CD4-positive, alpha-beta T cell treated with Interferon gamma for 1 hour (primary cell): ENCODE data around the gene ANG.

Experiments
- DNase-seq: peaks from one replicate; pipeline ENCODE4 v3.0.0-alpha.2; 2020

ANG gene

DNA sequence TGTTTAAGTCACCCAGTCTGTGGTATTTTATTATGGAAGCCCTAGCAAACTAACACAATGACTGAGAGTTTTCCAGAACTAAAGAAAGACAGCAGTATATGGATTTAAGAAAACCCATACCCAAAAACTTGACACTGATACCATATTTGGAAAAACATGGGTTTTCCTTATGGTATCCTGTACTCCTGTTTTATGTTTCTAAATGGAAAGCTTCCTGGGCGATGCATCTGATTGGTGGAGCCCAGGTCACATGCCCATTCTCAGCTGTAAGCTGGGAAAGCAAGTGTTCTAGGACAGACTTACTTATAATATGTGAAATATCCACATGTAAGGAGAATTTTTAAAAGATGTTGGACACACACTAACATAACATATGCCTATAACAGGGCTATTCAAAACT is 8.7 kb upstream of the ANG start:
- no peak for DNase-seq

- no peak for DNase-seq
These were observed 8.2 kb upstream of the ANG start for GRCh38 chr14:20680363-20680762.

- DNase-seq, result peak; percentile 70
These were observed 7.7 kb upstream of the ANG start for GRCh38 chr14:20680843-20681347.

DNA sequence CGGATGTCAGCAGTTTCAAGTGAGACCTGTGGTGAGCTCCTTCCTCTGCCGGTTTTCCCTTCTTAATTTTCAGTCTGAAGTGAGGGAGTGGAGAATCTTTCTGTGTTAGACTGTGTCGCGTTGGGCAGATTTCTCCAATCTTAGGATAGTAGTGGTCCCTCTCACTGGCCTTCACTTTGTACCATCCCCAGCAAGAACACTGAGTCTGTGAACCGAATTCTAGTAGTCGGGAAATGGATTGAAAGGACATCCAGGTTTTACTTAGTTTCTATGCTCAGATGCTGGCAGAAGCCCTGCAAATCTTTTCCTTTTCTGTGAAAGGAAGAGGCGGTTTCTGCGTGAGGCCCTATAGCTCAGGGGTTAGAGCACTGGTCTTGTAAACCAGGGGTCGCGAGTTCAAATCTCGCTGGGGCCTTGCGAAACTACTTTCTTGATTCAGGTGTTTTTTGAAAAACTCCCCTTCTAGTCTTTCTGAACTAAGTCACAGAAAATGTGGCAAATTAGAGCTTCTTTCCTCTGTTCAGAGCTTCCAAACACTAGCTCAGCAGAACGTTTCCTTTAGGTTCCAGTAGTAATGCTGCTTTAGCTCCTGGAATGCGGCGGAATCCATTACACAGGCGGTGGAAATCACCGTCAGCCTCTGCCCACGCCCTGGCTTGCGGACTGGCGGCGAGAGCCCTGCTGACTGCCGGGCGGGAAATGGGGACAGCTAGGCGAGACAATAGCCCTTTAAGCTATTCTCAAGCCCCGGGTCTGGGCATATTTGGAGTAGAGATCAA is 7.0 kb upstream of the ANG start:
- DNase-seq, result peak; percentile 88

- DNase-seq, result no peak
These were observed 6.5 kb upstream of the ANG start for GRCh38 chr14:20682127-20682434.

DNA sequence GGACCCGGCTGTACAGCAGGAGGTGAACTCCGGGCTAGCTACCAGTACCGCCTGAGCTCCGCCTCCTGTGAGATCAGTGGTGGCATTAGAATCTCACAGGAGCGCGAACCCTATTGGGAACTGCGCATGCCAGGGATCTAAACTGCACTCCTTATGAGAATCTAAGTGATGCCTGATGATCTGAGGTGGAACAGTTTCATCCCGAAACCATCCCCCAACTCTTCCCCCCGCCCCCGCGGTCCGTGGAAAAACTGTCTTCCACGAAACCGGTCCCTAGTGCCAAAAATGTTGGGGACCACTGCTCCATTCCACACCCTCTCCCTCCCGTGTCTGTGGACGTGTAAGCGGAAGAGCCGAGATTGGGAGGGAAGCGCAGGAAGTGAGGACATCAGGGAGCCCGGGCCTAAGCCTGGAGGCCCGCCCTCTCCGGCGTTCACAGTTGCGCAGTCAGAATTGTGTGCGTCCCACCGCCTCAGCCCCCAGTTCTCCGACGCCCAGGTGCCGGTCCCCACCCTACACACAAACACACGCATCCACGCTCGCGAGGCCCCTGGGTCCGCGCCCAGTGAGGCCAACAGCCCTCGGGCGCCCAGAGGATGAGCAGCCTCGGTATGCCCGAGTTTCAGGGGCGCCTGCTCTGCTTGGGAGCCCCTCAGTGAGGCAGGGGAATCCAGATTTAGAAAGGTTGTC is 6.0 kb upstream of the ANG start:
- DNase-seq, result peak; percentile 86

- peak; percentile 84 for DNase-seq
These were observed 5.3 kb upstream of the ANG start for GRCh38 chr14:20683125-20683890.

GRCh38 chr14:20683891-20684661 is 4.5 kb upstream of the ANG start, which contains the start of gene RNASE4:
Gene RNASE4 (plus strand): TSS chr14:20684560. CDS start chr14:20699372, 14,812 bp downstream.
- peak; percentile 82 for DNase-seq

DNA sequence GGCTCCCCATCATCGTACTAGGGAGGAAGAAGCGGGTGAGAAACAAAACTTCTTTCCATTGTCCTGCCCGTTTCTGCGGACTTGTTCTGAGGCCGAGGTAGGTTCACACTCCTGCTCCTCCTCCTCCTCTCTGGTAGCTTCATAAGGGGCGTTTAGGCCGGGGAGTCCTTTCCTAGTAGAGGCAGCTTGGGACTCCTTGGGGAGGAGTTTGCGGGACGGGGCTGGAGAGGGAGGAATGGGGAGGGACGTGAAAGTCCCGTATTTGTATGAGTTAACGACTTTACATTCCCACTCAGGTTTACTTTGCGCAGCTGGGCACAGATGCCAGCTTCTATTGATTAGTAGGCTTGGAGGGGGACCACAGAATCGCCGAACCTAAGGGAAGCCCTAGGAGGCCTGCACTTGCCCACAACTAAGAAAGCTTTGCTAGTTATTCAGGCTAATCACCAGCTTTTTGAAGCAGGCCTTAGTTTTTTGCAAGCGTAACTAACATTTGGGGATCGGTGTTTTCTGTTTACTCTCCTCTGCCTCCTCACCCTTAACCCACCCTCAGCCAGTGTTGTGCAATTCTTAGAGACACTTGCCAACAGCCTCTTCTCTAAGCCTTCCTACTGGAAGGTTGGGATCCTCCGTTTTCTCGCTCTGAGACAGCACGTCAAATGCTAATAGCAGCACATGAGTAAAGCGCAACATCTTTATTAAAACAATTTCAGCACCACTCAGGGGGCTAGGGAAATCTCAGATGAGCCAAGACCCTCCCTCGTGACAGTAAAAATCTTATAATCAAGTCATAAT is 3.7 kb upstream of the ANG start:
- DNase-seq, result no peak

DNA sequence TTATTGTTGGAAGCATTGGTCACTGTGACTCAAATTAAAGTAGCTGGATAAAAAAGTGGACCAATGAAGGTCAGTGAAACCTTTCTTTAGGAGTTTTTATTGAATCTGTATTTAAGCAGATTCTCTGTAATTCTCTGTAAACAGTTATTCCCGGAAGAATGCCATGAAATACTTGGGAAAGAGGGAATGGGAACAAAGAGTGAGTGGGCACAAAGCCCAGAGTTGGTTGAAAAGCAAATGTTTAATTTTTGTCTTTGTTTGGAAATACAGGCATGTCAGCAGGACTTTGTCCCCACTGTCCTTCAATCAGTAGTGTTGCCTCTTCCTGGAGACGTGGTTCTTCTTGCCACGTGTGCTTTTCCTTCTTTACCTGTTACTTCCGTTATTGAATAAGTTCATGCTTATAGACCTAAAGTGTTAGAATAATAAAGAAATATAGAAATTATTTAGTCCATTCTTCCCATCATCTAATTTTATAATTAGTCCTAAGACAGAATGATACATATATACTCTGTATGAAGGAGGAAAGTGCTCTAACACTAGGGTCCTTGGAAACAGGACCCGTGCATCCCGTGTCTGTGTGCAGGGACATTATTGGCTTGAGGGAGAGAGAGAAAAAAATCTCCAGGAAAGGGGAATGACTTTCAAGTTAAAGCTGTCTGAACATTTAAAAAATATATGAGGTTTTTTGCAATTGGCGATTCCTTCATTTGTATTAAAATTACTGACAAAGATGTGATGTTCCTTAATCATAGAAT is 2.0 kb upstream of the ANG start:
- DNase-seq, result no peak

DNA sequence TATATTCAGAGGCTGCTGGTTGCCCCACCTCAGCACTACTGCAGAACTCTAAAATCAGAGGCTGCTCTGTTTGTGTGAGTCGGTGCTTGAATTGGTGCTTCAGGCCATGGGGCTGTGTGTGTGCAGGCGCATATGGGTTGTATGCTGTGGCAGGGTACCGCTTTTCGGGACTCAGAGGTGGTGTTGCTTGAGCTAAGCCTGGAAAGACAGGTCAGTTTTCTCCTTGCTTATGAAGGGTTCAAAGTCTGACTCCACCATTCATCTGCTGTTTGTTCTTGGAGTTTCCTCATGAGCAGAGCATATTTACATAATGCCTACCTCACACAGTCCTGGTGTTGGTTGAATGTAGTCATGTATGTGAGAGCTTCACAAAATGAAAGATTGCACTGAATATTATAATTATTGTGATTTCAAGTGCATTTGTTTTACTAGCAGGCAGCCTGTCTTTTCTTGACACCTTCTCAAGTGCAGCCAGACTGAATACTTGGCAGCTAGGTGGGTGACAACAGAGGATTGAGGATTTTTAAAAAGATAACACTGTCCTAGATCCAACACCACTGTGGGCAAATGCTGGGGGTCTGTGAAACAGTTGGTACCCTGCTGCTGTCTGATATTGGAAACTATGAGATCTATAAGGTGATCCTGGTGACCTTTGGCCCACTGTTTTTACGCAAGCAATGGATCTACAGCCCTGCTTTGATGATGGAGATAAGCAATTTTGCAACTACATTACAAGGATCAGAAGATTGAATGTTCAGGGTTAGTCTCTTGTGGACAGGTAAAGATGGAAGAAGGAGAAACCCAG is 1.0 kb upstream of the ANG start:
- no peak for DNase-seq

DNA sequence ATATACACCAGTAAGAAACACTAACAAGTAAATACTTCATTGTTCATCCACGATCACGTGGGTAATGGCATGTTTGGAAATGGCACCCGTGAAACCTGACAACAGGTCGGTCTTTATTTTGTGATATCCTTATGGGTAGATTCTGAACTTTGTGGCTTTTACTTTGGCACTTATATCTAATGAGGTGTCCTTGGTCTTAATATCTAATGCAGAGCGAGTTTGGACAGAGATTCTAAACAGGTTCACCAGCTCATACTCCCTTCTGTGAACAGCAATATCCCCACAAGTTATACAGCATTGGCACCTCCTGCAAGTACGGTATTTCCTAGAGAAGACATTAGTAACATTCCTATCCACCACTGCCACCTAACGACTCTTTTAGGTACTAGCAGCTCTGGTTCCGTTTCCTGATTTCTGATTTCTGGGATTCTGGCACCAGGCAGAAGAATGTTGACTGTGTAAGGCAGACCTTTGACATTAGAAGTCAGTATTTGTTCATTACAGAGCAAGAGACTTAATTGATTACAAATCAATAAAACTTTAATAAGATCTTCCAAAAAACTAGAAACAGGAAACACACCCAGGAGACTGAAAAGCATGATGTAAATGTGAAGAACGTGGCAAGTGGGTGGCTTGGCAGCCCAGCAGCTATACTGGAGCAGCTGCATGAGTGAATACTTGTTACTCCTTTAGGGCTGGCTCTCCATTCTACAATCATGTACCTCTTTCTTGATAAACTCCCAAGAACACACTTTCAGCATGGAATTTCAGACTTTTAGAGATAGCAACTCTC is 2.5 kb downstream of the ANG start:
- peak; percentile 39 for DNase-seq

DNA sequence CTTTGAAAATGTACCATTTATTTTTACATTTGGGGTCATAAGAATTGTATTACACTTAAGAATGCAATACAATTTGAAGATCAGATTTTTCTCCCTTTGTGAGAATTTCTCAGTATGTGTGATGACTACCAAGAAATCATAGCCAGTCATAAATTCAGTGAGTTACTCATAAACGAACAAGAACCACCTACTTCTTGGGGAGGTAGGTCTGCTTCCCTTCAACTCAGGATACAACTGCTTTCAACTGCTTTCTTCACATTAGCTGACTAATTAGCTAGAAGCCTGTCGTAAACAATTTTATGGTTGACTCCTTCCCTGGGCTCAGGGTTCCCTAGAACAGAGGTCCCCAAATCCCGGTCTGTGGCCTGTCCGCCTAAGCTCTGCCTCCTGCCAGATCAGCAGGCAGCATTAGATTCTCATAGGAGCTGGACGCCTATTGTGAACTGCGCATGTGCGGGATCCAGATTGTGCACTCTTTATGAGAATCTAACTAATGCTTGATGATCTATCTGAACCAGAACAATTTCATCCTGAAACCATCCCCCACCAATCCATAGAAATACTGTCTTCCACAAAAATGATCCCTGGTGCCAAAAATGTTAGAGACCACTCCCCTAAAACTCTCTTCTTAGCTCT is 3.7 kb downstream of the ANG start:
- DNase-seq, result no peak

GRCh38 chr14:20696764-20697163 is 8.2 kb downstream of the ANG start:
- DNase-seq, result no peak

DNA sequence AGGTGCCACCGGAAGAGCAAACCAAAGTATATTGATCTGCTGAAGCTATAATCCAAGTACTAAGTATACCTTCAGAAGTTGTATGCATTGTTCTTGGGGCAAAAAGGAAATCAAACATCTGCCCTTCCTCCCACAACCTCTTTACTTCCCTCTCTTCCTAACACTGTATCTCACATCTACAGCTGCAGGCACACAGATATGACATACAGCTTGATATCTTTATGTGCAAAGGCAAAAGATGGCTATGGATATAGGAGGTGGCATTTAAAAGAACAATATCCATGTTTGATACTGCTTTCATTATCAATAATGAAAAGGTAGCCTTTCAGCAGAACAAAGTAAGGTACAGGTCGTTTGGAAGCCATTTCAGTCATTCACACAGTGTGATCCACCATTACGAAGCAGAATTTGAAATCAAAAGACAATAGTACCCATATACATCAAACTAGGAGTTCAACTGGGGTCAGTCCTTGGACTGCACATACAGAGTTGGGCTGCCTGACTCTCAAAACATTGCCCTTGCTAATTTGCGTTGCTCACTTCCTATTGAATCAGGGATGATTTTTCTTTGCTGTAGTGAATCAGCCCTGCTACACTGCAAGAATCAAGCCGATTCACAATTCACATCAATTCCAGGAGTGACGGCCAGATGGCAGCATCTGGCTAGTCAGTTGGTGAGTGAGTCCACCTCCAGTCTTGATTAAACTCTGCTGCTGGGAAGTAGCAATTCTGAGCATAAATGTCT is 8.9 kb downstream of the ANG start:
- peak; percentile 64 for DNase-seq

GRCh38 chr14:20698018-20698329 is 9.4 kb downstream of the ANG start:
- DNase-seq, result no peak

DNA sequence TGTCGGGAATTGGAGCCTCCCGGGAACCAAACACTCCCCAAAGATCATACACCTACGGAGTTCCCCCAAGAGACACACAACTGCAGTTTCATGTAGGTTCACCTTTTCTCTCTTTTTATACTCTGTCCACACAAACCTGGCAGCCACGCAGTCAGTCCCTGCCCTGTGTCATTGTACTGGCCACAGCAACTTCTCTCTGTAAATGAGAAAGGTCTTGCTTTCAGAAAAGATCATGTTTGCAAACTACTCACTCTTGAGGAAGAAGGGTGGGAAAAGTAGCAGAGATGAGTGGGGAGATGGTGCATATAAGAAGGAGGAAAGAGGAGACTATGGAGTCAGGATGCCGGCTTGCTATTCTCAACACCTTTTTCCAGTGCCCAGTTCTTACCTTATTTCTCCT is 10.4 kb downstream of the ANG start:
- DNase-seq, result no peak

- no peak for DNase-seq
These were observed 11.4 kb downstream of the ANG start for GRCh38 chr14:20699931-20700330.
